BLaER1 treated with 17β-estradiol and CSF1 and Interleukin-3, amounts not matched to agents 10 nM and 100 nM (cell line): ENCODE measurements around the gene GSN.
A peak's percentile ranks its signal among the peaks of the same experiment; 100 is the strongest.

Source experiments
- H3K27ac ChIP-seq, 11 experiments: shearing (Covaris generic); formaldehyde crosslinking; 2 replicates each; pipeline ENCODE4 v1.8.1; 2022
- H3K27me3 ChIP-seq, 11 experiments: shearing (Covaris generic); formaldehyde crosslinking; 2 replicates each; pipeline ENCODE4 v1.8.1; 2022
- H3K36me3 ChIP-seq, 11 experiments: shearing (Covaris generic); formaldehyde crosslinking; 2 replicates each; pipeline ENCODE4 v1.8.1; 2022
- H3K4me1 ChIP-seq, 10 experiments: shearing (Covaris generic); formaldehyde crosslinking; 2 replicates each; pipeline ENCODE4 v1.8.1; 2022
- H3K4me2 ChIP-seq, 11 experiments: shearing (Covaris generic); formaldehyde crosslinking; 2 replicates each; pipeline ENCODE4 v1.8.1; 2022
- H3K4me3 ChIP-seq, 10 experiments: shearing (Covaris generic); formaldehyde crosslinking; 2 replicates each; pipeline ENCODE4 v1.8.1; 2022
- H3K9ac ChIP-seq, 11 experiments: shearing (Covaris generic); formaldehyde crosslinking; 2 replicates each; pipeline ENCODE4 v1.8.1; 2022
- H3K9me3 ChIP-seq, 11 experiments: shearing (Covaris generic); formaldehyde crosslinking; replicated peaks in 1 of 11; 2 replicates each; pipeline ENCODE4 v1.8.1; 2022
- H4K20me1 ChIP-seq, 11 experiments: shearing (Covaris generic); formaldehyde crosslinking; 2 replicates each; pipeline ENCODE4 v1.8.1; 2022
- Cebpa-rat ChIP-seq, 11 experiments: shearing (Covaris generic); IDR thresholded peaks; 2 replicates each; pipeline ENCODE4 v1.8.1; 2022

The GSN gene

DNA sequence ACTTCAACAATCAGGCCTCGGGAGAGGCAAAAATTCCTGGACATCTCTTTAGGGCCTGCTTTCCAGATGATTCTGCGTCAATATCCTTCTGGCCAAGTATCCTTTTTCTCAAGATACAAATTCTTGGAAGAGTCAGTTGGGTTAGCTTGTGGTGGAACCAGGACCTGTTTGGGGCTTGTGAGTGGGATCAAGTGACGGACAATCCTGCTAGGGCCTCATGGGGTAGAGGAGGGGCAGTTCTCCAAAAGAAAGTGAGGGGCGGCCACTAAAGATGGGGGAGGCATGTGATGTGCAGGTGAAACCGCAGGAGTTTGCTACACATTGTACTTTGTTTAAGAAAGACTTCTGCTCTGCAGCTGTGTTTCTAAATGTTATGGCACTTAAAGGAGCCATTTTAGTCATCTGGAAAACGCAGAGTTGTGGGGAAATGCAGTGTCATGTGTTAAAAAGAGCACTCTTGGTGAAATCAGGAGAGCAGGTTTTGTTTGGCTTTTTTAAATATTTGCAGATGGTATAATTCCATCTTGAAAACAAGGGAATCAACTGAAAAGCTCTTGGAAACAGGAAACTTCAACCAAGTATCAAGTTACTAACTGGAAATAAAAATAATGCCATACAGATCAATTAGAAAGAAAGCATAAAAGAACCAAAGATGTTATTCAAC lies 27.4 kb upstream of the GSN start:
- no peak overlapping the region for H3K4me2 ChIP-seq
- H4K20me1 ChIP-seq = no peaks in the 10 kb centered on the region
- H3K9me3 ChIP-seq = peaks cover 12 to 21% (median 18%) of the 10 kb centered on the region in 11 experiments
- H3K36me3 ChIP-seq = peaks cover 0 to 2% (median 0%) of the 10 kb centered on the region in 11 experiments; a peak in 2 of 22 replicates
- H3K27me3 ChIP-seq = no peaks in the 10 kb centered on the region
- H3K27ac ChIP-seq = no peak overlapping the region
- H3K4me3 ChIP-seq = no peak overlapping the region
- no peak overlapping the region for H3K9ac ChIP-seq
- H3K4me1 ChIP-seq = peaks cover 0 to 7% (median 0%) of the 10 kb centered on the region in 10 experiments; a peak in 2 of 20 replicates
- no peak for TF ChIP-seq Cebpa-rat (IDR thresholded peaks at IDR 0.05)

DNA sequence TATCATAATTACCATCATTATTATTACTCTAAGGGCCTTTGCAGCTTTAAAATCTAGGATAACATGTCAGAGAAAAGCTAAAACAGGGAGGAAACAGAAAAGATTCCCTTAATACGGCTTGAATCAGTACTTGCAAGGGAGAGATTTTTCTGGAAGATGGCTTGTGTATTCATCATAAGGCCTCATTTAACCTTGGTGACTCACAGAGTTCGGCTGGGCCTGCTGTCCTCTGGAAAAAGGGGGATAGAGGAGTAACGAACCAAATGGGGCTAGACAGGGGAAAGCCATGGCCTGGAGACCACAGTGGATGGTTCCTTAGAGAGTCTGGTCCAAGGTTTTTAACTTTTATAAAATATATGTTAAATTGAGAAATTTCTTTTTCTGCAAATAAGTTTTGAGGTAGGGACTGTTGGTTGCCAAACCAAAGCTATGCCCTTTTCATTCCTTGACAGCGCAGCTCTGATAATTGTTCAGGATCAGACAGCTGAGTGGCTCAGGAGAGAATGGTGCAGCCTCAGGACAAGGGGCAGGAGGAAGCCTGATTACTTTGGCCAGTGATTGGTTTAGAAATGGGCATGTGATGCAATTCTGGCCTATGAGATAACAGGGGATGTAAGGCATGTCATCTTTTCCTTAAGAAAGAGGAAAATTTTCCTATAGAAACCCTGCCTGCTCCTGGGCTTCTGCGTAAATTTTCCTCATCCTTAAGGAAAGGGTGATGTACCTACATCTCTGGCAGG lies 25.6 kb upstream of the GSN start:
- Histone ChIP-seq H3K4me1 (peaks cover 0 to 9% (median 1%) of the 10 kb centered on the region in 10 experiments; a peak in 5 of 20 replicates), H3K27me3 (no peaks in the 10 kb centered on the region), H3K4me3 (no peak overlapping the region), H4K20me1 (no peaks in the 10 kb centered on the region), H3K4me2 (no peak overlapping the region), H3K36me3 (peaks cover 0 to 2% (median 0%) of the 10 kb centered on the region in 11 experiments; a peak in 1 of 22 replicates), H3K9ac (no peak overlapping the region), H3K27ac (no peak overlapping the region), H3K9me3 (peaks cover 12 to 21% (median 18%) of the 10 kb centered on the region in 11 experiments)
- TF ChIP-seq Cebpa-rat (IDR thresholded peaks at IDR 0.05) = no peak

DNA sequence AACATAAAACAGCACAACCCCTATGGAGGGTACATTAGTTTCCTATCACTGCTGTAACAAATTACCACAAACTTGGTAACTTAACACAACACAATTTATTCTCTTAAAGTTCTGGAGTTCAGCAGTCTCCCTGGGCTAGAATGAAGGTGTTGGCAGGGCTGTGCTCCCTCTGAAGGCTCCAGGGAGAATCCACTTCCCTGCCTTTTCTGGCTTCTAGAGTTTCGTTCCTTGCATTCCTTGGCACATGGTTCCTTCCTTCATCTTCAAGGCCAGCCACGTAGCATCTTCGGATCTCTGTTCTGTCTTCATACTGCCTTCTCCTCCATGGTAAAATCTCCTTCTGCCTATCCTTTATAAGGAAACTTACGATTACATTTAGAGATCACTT lies 25.0 kb upstream of the GSN start:
- H3K4me1 ChIP-seq = peaks cover 0 to 9% (median 0%) of the 10 kb centered on the region in 10 experiments; a peak in 5 of 20 replicates
- H3K9me3 ChIP-seq = peaks cover 12 to 21% (median 18%) of the 10 kb centered on the region in 11 experiments
- no peak overlapping the region for H3K4me3 ChIP-seq
- H3K36me3 ChIP-seq = peaks cover 0 to 2% (median 0%) of the 10 kb centered on the region in 11 experiments; a peak in 1 of 22 replicates
- no peak overlapping the region for H3K27ac ChIP-seq
- no peak overlapping the region for H3K9ac ChIP-seq
- H4K20me1 ChIP-seq = no peaks in the 10 kb centered on the region
- TF ChIP-seq Cebpa-rat (IDR thresholded peaks at IDR 0.05) = no peak
- no peaks in the 10 kb centered on the region for H3K27me3 ChIP-seq
- no peak overlapping the region for H3K4me2 ChIP-seq

DNA sequence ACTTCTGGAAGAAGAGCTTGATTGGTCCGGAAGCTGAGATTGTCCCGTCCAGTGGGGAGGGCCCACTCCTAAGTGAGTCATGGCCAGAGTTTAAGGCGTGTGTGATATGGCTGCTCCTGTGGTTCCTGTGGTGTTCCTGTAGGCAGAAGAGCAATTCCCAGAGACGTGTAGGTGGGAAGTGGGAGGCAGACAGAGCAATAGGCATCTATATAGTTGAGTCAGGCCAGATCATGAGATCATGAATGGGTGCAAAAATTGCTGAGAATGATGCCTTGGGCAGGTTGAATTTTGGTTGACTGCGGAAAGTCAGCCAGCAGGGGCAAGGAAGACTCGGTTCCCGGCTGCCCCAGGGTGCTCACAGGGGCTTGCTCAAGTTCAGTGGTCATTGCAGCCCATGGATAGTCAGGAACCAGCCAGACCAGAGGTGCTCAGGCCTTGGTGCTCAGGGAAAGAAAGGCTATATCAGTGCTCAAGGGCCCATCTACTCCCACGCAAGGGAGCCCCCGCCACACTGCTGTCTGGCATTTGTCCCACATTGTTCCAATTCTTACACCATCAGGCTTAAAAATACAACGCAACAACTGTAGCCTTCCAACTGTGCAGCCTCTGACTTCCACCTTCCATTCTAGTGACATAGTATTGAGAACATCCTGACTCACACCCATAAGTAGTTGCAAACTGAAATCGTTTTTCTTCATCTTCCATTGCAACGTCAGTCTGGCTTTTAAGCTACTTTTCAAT lies 21.0 kb upstream of the GSN start:
- Histone ChIP-seq H3K4me1 (peaks cover 0 to 49% (median 14%) of the 10 kb centered on the region in 10 experiments; a peak in 15 of 20 replicates), H3K9ac (no peak overlapping the region), H3K4me2 (peak overlapping the region in 3 of 11 experiments; percentile 20 to 39 (median 36); a peak in 3 of 22 replicates), H3K9me3 (peaks cover 12 to 21% (median 18%) of the 10 kb centered on the region in 11 experiments), H3K27ac (no peak overlapping the region), H4K20me1 (no peaks in the 10 kb centered on the region), H3K4me3 (no peak overlapping the region), H3K36me3 (peaks cover 0 to 2% (median 0%) of the 10 kb centered on the region in 11 experiments; a peak in 1 of 22 replicates), H3K27me3 (no peaks in the 10 kb centered on the region)
- TF ChIP-seq Cebpa-rat (IDR thresholded peaks at IDR 0.05) = no peak

DNA sequence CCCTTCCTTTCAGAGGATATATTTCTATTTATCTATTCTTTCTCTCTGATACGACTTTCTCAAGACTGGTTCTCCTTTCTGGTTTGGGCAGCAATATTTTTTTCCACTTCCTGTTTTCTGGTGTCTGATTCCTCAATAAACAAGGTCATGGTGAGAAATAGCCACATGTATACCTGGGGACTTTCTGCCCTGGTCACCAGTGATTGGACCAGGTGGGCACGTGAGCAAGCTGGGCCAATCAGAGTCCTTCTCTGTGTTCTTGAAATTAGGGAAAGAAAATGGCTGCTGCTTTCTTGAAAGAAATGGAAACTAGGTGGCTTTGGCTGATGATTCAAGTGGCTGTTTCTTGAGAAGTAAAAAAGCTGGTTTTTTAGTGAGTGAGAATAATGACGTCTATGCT lies 18.4 kb upstream of the GSN start:
- Histone ChIP-seq H3K4me2 (peak overlapping the region in 5 of 11 experiments; percentile 14 to 66 (median 57); a peak in 10 of 22 replicates), H3K9me3 (peaks cover under 1 to 7% (median 2%) of the 10 kb centered on the region in 11 experiments; a peak in 20 of 22 replicates), H3K36me3 (no peaks in the 10 kb centered on the region), H3K27ac (peak overlapping the region in 5 of 11 experiments; percentile 41 to 81 (median 60); a peak in 11 of 22 replicates), H3K4me3 (no peak overlapping the region), H3K9ac (no peak overlapping the region; a peak in 2 of 22 replicates), H4K20me1 (peaks cover 0 to 5% (median 0%) of the 10 kb centered on the region in 11 experiments; a peak in 1 of 22 replicates), H3K27me3 (no peaks in the 10 kb centered on the region), H3K4me1 (peaks cover 18 to 75% (median 40%) of the 10 kb centered on the region in 10 experiments)
- TF ChIP-seq Cebpa-rat (IDR thresholded peaks at IDR 0.05) = 0 out of 22 replicates have a peak, but pooled peaks of 1 of the 11 experiments have one; percentile 24

DNA sequence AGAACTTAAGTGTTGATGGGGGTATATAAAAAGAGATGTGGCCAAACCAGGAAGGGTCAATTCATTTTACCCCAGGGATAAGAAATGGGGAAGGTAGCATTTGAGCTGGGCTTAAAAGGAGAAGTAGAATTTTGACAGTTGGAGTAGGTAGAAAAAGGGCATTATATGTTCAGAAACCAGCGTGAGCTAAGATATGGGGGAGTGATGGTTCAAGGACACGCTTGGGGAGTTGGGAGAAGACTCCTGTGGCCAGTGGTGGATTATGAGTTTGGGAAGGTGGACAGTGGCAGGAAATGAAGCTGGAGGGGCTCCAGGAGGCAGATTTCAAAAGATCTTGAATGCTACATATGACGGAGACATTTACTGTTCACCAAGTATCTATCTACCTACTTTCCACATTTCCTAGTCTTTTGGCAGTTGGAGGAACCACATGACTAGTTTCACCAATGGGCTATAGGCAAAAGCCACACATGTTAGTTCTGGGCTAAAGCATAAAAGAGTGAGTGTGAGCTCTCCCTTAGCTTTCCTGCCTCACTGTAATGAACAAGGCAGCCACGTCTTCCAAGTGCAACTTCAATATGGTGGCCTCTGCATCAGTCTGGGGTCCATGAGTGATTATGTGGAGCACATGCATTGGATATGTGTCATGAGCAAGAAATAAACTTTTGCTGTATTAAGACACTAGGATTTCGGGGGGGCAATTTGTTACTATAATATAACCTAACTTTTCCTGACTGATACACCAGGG lies 15.7 kb upstream of the GSN start:
- H3K36me3 ChIP-seq = no peaks in the 10 kb centered on the region
- H3K9me3 ChIP-seq = peaks cover 0 to 7% (median 0%) of the 10 kb centered on the region in 11 experiments; a peak in 2 of 22 replicates
- peaks cover 0 to 5% (median 0%) of the 10 kb centered on the region in 11 experiments; a peak in 1 of 22 replicates for H4K20me1 ChIP-seq
- H3K27me3 ChIP-seq = no peaks in the 10 kb centered on the region
- H3K4me3 ChIP-seq = no peak overlapping the region
- TF ChIP-seq Cebpa-rat (IDR thresholded peaks at IDR 0.05) = no peak
- H3K27ac ChIP-seq = peak overlapping the region in 3 of 11 experiments; percentile 4 to 35 (median 17); a peak in 2 of 22 replicates
- peaks cover 19 to 85% (median 45%) of the 10 kb centered on the region in 10 experiments for H3K4me1 ChIP-seq
- no peak overlapping the region for H3K9ac ChIP-seq
- peak overlapping the region in 9 of 11 experiments; percentile 46 to 89 (median 75); a peak in 15 of 22 replicates for H3K4me2 ChIP-seq

DNA sequence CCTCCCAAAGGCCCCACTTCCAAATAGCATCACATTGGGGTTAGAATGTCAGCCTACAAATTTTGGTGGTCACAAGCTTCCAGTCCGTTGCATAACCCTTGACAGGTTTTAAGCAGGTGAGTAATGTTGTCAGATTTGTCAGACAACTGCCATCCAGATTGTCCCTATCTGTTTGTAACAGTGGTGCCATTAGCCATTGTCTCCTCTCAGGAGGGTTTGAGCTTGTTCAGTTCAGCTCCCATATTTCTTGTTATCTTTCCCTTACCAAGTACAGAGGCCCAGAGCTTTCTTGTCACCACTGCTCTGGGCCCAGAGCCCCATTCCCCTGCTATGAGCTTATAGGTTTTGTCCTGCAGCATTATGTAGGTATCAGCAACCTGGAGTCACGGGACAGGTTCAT lies 14.8 kb upstream of the GSN start:
- peaks cover 0 to 5% (median 0%) of the 10 kb centered on the region in 11 experiments; a peak in 1 of 22 replicates for H4K20me1 ChIP-seq
- peak overlapping the region; percentile 46 to 89 (median 66) for H3K4me2 ChIP-seq
- H3K4me3 ChIP-seq = no peak overlapping the region
- H3K36me3 ChIP-seq = no peaks in the 10 kb centered on the region
- peak overlapping the region in 7 of 11 experiments; percentile 7 to 41 (median 31); a peak in 8 of 22 replicates for H3K27ac ChIP-seq
- peak overlapping the region in 1 of 11 experiments; percentile 39; a peak in 2 of 22 replicates for H3K9ac ChIP-seq
- no peak for TF ChIP-seq Cebpa-rat (IDR thresholded peaks at IDR 0.05)
- H3K4me1 ChIP-seq = peaks cover 28 to 90% (median 54%) of the 10 kb centered on the region in 10 experiments
- no peaks in the 10 kb centered on the region for H3K27me3 ChIP-seq
- H3K9me3 ChIP-seq = peaks cover 0 to 7% (median 0%) of the 10 kb centered on the region in 11 experiments; a peak in 2 of 22 replicates
